GM19397 (cell line): ENCODE results near the gene SUMF1.

Experiments
- ATAC-seq: cut with Tn5 transposase; IDR thresholded peaks from one replicate; pipeline ENCODE4 v1.9.1; 2021; ENCODE audit warnings: mild to moderate bottlenecking, moderate library complexity; ENCODE audit not compliant: unreplicated experiment

The SUMF1 gene

DNA sequence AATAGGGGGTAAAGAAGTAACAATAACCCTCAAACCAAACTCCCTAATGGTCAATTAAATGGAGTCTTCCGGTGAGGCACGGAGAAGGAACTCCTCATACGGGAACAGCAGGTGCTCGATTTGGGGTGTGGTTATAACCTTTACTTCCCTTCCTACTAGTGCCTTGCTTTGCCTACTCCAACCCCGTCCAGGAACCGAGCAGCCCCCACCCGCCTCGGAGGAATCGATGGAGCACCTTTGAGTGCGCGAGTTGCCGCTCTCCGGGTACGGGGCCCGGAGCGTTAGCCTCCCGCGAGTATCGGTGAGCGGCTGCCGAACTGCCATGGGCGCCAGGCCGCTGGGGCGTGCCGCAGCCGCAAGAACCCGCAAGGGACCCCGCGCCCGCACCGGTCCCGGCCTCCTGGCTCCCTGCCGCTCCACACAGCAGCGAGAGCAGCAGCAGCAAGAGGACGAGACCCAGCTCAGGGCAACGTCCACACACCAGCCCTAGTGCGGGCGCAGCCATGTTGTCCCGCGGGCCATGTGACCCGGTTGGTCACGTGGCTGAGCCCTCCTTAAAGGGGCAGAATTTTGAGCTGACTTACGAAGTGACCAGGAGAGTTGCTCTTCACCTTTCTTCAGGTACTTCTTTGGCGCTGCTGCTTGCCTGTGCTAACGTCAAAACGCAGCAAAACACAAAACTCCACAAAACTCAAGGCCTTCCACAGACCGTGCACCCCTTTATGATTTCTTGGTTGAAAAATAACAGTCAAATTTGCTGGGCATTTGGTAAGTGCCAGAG lies at the start of gene SUMF1:
SUMF1 (minus strand) TSS at position 529 of the 781 bp plus-strand sequence; CDS start at position 505, 24 bp downstream.
- ATAC-seq = peak; percentile 99

DNA sequence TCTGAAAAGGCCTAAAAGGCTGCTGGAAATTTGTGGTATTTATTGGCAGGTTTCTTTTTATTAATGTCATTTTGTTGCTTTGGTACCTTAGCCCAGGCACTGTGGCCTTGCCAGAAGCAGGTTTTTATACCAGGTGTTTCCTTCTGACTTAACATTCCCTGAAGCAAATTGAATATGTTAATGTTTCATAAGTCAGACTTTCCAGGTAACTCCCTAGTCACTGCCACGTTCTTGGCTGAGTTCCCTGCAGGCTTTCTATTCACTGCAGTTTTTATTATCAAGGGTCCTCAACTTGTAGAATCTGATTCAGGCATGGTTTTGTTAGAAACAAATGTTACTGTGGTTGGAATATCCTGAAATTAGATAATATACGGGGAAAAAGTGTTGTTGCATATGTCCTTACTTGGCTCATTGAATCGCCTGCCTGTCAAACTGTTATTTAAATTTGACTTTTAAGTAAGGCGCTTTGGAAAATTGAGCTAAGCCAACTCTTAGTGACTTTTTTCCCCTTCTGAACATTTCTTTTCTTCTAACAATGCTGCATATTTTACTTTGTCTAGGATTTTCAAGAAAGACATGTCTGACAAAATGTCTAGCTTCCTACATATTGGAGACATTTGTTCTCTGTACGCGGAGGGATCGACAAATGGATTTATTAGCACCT lies 49.0 kb upstream of the SUMF1 start:
- no peak for ATAC-seq

DNA sequence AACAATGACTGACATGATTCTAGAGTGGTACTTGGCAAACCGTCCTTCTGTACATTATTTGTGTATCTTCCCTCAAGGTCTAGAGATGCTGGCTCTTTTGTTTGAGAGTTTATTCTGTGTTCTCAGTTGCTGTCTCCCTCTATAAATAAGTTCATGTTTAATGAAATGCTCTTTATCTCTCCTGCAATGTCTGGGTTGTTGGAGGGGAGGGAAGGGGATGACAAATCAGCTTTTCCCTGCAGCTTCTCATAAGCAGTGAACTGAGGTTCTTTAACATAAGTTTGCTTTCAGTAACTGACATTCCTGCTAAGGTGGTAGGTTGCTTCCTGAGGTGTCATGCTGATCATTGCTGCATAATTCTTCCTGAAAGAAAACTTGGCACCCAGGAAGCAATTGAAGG lies 47.8 kb upstream of the SUMF1 start:
- no peak for ATAC-seq

DNA sequence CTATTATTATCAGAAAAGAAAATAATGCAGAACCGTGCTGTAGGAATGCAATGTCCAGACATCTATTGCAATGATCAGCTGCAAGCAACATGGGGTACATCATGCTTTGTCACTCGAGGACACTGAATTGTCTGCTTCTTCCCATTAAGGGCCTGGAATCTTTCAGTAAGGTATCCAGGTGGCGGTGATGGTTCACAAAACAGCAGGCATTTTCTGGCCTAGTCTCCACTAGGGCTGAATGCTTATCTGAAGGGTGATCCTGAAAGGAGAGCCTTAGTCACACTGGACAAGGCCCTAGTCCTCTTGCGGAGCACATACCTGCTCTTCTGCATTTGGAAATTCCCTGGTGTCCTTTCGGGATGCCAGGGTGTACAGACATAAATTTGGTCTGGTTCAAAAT lies 47.3 kb upstream of the SUMF1 start:
- no peak for ATAC-seq

DNA sequence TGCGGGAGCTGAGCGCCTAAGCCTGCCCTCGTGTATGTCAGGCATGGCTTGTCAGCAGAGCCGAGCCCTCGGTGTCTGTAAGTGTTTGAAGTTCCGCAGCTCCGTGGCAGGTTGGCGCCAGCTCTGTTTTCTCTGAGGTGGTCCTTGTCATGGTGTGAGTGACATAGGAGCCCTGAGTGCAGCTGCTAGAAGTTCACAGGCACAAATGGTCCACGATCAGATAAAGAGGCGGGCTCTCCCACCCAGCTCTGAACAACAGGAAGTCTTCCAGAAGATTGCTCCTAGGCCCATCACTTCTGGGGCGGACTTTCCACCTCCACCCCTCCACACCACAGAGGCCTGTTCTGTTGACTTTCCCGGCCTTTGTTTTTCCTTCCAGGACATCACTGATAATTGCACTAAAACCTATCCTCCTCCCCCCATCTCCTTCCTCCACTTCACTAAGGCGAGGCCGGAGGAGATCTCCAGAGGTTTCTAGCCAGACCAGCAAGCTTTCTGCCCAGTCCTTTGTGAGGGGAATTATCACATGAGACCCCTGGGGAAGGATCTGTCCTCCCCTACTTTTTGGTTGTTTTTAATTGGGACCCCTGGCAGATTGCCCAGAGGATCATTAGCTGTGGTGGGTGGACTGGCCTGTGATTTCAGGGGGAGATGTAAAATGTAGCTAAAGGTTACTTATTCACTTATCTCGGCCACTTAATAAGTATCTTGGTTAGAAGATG lies 46.0 kb upstream of the SUMF1 start:
- ATAC-seq = no peak

DNA sequence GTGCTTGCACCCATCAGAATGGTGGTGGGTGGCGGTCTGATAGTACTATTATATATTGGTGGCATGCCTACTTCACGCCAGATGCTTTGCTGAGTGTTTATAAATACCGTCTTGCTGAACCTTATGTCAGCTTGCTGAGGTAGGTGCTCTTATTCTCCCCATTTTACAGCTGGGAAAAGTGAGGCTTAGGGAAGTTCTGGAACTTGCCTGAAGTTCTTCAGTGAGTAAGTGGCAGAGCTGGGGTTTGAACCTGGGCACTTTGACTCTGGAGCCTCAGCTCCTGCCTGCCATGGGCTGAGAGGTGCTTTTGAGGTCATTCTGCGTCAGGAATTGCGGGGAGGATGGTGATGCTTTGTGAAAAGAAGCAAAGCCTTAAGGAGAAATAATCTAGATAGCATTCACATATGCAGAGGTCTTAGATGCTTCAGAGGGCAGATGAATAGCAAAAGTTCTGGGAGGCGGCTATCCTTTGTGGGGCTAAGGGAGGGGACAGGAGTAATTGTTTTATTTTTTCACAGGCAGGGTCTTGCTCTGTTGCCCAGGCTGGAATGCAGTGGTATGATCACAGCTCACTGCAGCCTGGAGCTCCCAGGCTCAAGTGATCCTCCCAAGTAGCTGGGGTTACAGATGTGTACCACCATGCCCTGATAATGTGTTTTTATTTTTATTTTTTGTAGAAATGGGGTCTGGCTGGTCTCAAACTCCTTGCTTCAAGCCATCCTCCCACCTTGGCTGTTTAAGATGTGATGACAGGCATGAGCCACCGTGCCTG lies 44.6 kb upstream of the SUMF1 start:
- ATAC-seq = no peak

DNA sequence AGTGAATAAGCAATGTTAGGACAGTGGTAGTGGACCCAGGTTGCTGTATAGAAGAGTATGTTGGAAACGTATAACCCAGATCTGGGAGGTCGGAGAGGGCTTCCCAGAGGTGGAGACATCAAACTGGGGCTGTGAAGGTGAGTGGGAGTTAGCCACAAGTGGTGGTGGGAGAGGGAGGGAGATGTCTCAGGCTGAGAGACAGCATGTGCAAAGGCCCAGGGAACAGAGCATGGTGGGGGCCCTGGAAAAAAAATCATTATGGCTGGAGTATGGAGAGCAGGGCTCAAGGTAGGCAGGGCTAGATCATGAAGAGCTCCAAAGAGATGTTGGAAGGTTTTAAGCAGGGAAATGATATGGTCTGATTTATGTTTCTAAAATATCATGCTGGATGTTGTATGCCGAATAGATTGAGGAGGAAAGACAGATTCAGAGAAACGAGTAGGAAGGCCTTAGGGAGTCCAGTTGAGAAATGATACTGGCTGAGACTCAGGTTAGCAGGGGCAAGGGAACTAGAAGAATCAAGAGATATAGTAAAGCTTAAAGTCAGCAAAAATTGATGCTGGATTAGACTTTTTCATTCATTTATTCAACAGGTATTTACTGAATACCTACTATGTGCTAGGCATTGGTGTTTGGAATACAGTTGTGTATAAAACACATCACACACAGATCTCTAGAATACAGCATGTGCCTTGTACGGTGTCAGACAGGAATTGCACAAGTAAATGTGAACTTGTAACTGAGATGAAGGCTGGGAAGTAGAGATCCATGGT lies 43.1 kb upstream of the SUMF1 start:
- ATAC-seq = no peak

DNA sequence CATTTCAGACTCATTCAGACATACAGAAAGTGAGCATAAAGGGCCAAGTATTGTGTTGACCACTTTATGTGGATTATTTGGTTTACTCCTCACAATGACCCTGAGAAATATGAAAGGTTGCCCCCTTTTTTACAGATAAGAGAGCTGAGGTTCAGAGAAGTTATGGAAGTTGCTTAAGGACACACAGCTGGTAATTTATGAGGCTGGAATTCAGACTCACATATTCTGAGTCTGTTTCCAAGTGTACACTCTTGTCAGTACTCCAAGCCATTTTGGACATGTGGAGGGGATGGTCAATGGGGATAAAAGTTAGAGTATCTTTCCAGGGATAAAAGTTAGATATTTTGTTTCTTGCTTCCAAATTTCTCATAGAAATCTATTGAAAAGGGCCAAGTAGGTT lies 42.0 kb upstream of the SUMF1 start:
- ATAC-seq = no peak

DNA sequence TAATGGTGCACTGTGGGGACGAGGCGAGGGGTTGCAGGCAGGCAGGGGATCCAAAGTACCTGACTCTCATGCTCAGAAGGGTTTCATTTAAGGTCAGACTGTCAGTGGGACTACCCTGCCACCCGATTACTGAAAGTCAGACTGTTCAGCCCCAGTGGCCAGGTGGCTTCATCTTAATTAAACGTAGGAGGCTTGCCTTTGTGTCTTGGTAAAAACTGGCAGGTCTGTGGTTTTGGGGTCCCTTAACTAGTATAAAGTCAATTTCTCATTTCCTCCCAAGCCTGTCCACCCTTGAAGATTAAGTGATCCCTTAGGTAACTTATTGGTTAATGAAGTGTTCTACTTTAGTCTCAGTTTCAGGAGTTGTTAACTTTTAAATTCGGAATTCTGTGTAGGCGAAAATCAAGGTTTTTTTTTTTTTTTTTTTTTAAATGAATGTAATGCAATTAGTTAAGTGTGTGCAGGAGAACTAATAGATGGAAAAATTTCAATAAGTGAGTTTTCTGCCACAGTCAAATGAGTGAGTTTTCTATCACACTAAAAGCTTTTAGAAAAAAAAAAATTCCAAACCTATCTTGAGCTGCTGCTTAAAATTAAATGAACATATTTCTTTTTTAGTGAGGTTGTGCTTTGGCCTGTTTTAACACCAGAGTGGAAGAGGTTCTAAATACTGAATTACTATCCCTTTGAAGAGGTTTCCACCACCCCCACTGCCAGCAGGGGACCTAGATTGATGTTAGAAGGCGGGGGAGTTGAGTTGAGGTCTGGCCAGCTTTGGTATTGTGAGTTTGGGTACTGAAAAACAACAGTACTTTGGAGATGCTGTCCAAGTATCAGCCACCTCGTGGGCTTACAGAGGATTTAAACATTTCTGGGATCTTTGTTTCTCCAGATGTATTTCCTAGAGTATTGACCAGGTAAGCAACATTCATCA lies 41.2 kb upstream of the SUMF1 start:
- ATAC-seq = peak; percentile 68

DNA sequence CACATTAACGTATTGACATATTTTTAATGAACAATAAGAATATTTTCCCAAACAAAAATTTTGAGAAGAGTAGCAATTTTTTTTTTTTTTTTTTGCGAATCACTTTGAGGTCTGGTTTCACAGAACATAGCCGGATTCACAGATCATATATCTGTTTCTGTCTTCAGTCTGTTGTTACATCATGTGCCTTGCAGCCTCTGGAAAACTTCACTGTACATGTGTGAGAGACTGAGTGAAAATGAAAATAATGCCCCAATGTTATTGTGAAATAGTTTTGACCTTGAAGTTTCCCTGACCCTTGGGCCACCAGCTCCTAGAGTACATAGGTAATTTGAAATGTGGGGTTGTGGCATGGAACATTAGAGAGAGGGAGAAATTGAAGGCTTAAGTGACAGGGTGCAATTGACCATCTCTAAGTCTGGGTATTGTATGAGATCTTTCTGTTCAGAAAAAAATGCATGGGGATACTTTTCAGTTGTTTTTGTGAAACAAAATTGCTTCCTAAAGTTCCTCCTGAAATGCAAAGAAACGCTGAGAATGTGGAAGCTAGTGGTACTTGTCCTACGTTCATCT lies 40.0 kb upstream of the SUMF1 start:
- ATAC-seq = no peak

DNA sequence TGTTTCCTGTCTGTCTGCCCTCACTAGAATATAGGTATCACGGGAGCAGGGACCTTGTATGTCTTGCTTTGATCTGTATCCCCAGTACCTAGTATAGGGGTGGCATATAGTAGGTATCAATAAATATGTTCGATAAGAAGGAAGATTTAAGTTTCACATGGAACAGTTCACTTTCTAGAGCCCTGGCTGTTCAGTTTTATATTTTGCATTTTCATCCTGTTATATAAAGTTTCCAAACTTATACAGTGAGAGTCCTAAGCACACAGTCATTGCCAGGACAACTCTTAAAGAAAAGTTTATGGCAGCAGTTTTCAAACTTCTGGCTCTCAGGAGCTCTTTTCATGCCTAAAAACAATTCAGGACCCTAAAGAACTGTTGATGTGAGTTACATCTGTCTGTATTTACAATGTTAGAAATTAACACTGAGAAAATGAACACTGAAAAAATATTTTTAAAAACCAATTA lies 39.5 kb upstream of the SUMF1 start:
- ATAC-seq = no peak

DNA sequence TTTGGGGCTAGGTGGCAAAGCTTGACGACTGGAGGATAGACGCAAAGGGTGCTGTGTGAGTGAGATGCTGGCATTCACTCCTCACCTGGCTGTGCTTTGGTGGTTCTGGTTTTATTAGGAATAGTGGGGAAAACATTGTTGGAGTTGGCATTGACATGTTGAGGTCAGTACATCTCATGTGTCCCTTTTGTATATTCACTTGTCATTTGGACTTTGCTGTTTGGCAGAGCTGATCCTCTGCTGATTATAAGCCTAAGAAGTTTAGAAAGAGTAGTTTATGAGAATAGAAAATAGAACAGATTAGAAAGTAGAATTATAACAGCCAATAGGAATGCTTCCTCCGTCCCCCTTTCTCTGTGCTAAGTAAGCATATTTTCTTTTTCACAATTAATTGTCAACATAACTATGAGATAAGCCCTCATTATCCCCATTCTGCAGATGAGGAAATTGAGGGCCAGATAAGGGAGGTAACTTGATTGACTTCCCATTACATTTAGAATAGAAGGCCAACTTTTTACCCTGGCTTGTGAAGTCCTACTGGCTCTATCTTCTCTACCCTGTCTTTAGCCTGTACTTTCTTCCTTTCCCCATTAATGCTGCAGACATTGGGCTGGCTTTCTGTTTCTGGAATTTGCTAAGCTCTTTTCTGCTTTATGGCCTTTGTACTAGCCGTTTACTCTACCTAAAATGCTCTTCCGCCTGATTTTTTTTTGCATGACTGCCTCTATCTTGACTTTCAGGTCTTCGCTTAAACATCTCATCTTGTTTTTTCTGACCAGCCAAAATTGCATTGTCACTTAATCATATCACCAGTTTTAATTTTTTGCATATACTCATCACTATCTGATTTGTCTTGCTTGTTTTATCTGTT lies 38.9 kb upstream of the SUMF1 start:
- ATAC-seq = no peak

DNA sequence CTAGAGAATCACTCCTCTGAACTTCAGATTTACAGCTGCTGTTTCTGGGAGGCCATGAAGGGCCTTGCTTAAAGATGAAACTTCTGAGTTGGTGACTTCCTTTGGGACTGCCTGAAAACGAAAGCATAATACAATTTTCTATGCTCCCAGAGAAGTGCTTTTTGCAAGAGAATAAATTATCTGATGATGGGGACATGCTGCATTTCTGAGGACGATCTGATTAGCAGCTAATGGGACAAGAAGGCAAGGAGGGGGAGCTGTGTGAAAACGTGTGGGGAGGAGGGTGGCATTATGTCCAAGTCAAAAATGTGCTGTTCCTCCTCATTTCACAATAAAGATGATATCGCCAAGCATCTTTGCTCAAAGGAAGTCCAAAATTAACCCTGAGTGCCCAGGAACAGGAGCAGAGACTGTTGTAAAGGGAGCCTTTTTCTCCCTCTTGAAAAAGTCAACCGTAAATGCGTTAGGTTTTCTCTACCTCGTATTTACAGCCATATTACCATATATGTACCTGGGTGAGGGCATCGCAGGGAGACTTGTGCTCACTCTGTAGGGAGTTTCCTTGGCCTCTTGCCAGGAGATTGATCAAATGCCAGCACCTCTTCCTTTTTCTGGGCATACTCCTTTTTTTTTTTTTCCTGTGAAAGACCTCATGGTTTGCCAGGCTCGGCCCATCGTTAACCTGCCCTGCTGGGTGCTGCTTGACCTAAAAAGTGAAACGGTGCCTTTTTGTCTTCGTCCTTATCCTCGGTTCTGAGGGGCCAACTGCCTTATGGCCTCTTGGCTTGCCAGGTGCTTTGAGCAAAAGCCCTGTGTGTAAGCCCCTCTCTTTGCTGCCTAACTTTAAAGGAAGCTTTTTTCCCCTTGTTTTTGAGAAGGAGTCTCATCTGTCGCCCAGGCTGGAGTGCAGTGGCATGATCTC lies 37.5 kb upstream of the SUMF1 start:
- ATAC-seq = no peak

DNA sequence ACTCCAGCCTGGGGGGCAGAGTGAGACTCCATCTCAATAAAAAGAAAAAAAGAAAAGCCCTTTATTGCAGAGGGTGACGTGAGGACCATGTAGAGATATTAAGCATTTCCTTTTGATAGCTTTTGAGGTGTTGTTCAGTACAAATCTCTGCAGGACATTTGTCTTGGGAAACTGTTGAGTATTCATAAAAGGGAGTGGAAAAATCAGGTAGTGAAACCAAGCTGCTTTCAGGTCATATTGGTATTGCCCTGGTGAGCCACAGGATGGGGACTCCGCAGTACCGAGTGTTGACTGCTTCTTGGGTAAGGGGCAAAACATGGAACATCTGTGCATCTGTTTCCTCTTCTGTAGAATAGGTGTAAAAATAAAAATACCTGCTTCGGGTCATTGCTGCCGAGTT lies 36.0 kb upstream of the SUMF1 start:
- ATAC-seq = peak; percentile 45

DNA sequence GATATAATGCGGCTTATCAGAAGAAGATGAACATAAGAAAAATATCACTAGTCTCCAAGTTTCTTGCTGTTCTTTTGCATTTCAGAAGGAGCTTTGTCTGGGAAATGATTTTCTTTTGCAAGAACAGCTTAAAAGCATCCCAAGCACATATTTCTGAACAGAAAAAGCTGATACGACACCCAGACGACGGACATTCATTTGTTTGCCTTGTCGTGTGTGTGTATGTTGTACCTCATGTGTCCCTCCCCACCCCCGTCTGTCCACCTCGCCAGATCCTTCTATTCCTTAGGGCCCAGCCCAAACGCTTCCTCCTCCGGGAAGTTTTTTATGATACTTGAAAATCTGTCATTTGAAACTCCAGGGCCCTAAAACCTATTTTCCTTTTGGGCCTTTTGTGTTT lies 34.9 kb upstream of the SUMF1 start:
- ATAC-seq = no peak

DNA sequence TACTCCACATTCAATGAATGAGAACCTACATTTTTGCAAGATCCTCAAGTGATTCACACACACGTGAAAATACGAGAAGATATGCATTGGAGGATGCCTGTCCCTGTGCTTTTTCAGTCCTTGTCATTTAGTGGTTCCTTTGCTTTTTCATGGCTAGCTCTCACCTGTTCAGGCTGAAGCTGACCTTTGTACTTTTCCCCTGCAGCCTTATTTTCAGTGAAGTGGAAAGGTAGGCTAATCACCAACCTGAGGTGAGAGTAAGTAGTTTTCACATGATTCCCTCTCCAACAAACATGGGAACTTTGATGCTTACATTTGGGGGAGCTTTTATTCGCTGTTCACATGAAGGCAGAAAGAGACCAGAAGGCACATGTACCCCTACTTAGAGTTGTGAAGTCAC lies 34.4 kb upstream of the SUMF1 start:
- ATAC-seq = no peak

DNA sequence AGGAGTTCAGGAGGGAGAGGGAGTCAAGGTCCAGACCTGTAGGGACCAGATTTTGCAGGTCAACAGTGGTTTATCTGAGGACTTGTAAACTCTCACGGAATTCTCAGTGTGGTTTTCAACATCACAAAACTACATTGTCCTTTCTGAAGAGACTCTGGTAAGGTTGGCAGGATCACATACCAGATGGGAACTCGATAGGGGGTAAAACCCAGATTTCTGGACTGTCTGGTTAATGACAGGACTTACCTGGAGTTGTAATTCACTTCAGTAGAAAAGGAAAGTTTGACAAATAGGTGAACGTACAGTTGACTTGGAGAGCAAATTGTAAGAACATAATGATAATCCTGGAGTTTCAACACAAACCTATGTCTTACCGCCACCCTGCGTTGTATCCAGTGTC lies 31.4 kb upstream of the SUMF1 start:
- ATAC-seq = no peak
